ENCODE measurements around the gene MPND.

DNA sequence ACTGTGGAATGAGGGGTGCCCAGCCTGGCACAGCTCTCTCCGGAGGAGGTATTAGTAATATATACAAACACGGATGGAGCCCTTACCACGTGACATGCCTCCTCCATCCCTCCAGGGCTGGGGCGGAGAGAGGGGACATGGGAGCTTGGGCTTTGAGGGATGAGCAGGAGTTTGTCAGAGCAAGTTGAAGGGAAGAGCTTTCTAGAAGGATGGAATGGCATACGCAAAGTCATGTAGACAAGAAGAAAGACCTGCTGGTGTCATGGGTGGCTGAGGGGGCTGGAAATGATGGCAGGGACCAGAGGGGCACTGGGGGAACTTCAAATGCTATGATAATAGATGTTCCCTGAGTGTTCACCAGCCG is 2.6 kb downstream of the MPND start:
- TF ChIP-seq CTCF (conservative IDR thresholded peaks at IDR 0.05; ENCODE audit: low read length) (no peak), EZH2phosphoT487 (IDR thresholded peaks at IDR 0.05; ENCODE audit: borderline replicate concordance, low read depth, low read length) (no peak)

Data from OCI-LY7 (cell line).